ENCODE measurements around the gene NLRP5.
A peak's percentile ranks its signal among the peaks of the same experiment; 100 is the strongest.
"Not testable (repeated sequence)": the region's sequence is repeated elsewhere in the genome, so short reads cannot be mapped to it uniquely, and the experiment has no call there.

The NLRP5 gene

DNA sequence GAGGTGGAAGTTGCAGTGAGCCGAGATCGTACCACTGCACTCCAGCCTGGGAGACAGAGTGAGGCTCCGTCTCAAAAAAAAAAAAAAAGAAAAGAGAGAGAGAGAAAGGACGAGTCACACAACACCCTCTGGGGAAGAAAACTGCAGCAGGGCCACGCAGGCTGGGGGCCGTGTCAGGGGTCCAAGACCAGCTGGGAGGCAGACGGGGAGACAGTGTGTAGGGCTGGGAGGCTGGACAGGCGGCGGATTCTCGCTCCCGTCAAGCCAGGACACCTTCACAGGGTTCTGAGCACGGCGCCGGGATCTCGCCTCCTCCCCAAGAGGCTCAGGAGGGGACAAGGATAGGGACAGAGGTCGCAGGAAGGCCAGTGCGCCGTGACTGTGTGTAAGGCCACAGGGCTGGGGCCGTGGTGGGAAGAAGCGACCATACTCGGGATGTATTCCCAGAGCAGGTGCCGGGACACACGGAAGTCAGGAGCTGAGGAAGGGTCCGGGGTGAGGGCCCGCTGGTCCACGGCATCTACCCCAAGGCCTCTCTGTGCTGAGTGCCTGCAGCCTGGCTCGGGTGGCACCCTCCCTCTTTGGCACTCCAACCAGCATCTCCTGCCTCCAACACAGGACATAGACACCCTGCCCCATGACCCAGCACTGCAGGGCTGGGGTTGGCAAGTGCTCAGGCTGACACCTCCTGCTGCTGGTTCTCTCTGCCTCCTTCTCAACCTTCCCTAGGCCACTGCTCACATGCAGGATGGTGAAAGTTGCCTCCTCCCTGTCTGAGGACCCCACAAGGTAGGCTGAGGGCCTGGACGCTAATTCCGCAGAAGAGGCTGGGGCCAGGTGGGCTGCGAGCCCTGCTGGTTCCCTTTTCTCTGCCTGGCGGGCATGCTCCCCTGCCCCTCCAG lies 113.3 kb downstream of the NLRP5 start:
- no peak for DNase-seq

DNA sequence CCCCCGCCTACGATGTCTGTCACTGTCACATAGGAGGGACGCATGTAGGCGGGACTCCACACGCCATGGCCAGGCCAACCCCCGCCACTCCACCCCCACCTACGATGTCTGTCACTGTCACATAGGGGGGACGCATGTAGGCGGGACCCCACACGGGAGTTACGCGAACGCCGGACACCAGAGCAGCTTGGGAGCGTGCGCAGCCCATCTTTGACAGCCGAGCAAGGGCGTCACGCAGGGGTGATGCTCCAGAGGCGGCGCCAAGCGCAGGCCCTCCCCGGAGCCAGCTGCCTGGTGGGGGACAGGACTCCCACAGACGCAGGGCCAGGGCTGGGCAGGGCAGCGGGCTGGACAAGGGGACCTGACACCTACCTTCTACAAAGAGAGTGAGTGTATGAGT lies 114.5 kb downstream of the NLRP5 start:
- DNase-seq: no peak

DNA sequence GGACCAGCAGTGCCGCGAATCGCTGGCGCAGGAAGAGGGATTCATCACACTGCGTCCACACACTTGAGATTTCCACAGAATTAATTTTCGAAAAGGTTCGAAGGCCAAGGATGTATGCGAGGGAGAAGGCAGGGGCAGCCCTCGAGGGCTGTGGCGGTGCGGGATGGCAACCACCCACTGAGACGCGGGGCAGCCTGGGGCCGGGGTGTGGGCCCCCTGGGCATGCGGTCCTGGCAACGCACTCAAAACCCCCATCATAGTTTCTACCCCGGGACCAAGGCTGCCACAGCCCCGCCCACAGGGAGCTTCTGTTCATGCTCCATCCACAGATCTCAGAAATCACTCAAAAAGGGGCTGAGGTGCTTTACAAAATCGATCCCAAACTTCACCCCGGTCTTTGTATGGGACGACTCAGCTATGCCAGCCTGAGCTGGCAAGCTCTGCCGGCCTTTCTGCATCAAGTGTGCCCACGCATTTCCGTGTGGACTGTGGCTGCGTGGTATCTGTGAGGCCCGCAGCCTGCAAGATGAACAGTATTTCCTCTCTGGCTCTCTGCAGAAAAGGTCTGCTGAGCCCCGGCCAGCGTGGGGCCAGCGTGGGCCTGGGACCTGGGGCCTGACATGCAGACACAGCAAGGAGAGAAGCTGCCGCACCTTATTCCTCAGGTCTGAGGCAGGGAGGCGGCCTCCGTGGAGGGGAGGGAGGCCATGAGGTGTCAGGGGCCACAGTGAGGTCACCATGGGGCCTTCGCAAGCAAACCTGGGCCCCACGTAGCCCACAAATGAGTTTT lies 115.4 kb downstream of the NLRP5 start:
- no peak for DNase-seq

DNA sequence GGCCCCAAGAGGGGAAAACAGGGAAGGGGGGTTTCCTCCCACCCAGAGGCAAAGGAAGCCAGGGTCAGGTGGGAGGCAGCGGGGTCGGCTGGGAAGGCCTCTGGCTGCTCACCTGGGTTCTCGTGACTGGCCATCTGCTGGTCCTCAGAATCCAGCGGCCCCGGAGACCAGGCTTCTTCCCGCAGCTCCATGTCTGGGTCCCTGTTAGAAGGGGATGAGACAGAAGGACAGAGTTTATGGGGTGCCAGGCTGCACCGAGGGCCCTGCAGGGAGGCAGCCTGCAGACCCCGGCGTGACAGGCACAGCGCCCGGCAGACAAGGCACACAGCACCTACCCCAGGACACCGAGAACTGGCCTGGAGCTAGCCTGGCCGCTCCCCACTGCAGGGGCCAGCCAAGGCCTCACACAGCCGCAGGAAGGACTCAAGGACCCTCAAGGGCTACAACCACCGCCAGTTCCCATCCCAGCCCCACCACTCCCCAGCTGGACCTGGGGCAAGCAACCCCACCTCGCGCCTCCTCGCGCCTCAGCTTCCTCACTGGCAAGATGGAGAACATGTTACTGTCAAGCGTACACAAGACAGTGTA lies 116.5 kb downstream of the NLRP5 start:
- DNase-seq: no peak

DNA sequence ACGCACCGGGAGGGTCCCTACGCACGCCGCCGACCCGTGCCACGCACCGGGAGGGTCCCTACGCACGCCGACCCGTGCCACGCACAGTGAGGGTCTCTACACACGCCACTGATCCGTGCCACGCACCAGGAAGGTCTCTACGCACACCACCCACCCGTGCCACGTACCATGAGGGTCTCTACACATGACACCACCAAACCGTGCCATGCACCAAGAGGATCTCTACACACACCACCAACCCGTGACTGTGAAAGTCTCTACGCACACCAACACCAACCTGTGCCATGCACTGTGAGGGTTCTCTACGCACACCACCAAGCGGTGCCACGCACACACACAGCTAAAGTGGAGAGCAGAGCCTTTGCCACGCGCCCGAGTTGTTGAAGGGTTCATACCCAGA lies 117.8 kb downstream of the NLRP5 start:
- no peak for DNase-seq

DNA sequence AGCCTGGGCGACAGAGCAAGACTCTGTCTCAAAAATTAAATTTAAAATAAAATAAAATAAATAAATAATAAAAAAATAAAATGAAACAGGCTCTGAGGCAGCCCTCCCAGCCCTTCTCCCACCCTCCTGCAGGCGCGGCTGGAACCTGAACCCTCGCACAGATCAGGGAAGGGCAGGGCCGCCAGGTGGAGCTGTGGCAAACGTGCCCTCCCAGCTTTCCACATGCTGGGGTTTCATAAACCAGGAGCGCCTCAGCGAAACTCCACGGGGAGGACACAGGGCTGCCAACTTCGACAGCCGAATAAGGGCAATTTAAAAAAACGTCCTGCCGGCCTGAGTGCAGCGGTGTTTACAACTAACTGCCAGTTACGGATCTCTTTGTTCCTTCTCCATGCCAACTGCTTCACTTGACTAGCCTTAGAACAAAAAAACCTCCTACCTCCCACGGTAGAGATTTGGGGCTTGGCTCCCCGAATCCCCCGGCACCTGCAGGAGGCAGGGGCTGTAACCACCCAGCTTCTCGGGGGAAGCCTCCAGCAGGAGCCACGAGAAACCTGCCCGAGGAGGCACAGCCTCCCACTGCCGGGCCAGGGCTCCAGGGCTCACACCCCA lies 118.6 kb downstream of the NLRP5 start:
- DNase-seq: peak; percentile 31

DNA sequence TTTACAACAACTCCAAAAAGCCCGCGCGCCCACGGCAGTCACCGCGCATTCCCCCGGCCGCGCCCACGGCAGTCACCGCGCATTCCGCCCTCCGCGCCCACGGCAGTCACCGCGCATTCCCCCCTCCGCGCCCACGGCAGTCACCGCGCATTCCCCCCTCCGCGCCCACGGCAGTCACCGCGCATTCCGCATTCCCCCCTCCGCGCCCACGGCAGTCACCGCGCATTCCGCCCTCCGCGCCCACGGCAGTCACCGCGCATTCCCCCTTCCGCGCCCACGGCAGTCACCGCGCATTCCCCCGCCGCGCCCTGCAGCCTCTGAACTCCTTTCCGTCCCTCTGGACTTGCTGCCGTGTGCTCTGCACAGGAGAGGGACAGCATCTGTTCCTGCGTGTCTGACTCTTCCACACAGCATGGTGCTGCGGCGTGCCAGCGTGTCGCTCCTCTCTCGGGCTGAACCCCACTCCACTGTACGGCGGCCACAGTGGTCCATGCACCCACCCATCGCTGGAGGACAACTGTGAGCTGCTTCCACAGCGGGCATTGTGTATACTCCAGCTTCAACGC lies 119.3 kb downstream of the NLRP5 start:
- DNase-seq: not testable (repeated sequence)

DNA sequence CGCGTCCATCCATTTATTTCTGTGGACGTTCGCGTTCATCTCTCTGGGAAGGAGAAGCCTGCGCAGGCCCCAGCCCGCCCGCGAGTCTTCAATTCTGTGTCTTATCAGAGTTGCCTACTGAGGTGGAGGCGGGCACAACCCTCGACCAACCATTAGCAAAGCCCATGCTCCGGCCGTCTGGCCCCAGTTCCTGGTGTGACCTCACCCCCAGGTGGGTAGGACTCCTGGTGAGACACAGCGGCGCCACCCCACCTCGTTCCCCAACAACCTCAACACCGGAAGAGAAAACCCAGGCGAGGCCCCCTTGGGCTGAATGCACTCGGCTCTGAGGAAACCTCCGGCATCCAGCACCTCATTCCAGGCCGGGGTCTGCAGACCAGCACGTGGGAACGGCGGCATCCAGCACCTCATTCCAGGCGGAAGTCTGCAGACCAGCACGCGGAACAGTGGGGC lies 119.8 kb downstream of the NLRP5 start:
- DNase-seq: no peak

DNA sequence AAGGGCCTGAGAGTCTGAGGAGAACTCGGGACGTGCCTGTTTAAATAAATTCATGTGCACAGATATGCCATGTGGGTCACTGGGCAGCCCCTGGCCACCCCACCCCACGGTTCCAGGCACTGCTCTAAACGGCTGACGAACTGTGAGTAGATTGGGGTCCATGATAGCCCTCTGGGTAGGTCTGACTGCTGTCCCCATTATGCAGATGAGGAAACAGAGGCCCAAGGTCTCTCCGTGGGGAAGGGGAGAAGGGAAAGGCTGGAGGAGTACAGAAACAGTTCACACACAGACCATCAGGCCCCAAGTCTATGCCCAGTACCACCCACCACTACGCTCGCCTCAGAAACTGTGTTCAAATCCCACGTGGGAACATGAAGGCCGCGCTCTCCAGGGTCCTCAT lies 120.4 kb downstream of the NLRP5 start:
- DNase-seq: no peak

DNA sequence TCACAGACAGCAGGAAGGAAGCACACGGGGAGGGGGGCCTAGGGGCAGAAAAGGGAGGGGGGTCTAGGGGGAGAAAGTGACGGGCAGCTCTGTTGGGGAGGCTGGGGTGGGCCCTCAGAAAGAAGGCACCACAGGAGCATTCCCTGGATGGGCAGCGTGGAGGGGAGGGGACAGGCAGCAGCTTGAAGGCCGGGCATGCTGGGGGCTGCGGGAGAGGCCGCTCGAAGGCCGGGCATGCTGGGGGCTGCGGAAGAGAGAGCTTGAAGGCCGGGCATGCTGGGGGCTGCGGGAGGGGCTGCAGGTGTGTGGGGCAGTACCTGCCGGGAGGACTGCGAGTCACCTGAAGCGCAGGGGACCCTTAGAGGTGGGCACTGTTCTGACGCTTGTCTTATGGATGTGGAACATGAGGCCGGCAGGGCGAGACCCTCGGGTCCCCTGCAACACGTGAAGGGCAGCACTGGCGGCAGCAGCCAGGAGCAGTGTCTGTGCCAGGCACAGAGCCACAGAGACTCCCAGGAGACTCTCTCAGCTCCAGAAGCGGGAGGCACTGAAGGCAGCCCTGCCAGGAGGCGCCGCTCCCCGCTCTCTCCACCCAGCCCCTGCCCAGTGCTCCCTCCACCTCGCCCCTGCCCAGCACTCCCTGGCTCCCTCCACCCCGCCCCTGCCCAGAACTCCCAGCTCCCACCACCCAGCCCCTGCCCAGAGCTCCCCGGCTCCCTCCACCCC lies 121.2 kb downstream of the NLRP5 start:
- no peak for DNase-seq

DNA sequence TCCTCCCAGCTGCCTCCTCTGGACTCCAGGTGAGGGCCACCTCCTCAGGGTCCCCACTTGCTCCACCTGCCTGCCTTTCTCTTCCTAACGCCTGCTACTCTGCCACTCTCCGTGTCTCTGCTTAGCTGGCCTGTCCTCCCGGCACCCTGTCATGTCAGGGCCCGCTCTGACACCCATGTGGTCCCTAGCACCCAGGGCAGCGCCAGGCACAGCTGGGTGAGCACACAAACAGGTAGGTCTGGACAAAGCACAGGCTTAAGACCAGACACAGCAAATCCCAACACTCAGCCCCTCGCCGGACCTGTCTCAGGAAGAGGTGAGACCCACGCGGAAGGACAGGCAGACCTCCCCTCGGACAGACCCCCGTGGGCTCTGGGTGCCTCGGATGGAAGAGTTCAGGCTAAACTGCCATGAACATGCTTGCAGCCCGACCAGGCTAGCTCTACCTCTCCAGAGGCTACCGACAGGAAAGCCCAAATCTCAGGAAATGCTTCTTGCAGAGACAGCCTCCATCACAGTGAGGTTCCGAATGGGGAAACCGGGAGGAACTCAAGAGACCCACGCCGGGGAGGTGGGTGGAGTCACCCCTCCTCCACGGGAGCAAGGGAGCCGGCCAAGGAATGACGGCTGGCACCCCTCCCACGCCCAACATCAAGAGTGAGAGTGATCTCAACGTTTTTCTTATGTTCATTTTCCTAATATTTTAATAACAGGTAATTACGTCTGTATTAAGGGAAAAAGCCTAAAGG lies 122.0 kb downstream of the NLRP5 start:
- no peak for DNase-seq

DNA sequence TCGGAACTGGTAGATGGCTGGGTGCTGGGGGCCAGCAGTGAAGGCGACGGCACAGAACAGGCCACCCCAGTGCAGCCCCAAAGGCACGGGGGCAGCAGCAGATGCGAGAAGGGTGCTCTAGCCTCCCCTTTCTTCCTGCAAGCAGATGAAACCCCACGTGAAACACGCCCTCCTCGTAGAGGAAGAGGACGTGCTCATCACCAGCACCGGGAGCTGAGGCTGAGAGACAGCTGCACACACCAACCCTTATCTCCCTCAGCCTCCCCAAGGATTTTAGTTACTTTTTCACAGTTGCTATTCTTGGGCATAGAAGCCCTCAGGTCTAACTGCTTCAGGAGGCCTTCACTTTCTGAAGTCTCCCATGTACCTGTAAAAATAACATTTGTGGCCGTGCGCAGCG lies 122.7 kb downstream of the NLRP5 start:
- no peak for DNase-seq

DNA sequence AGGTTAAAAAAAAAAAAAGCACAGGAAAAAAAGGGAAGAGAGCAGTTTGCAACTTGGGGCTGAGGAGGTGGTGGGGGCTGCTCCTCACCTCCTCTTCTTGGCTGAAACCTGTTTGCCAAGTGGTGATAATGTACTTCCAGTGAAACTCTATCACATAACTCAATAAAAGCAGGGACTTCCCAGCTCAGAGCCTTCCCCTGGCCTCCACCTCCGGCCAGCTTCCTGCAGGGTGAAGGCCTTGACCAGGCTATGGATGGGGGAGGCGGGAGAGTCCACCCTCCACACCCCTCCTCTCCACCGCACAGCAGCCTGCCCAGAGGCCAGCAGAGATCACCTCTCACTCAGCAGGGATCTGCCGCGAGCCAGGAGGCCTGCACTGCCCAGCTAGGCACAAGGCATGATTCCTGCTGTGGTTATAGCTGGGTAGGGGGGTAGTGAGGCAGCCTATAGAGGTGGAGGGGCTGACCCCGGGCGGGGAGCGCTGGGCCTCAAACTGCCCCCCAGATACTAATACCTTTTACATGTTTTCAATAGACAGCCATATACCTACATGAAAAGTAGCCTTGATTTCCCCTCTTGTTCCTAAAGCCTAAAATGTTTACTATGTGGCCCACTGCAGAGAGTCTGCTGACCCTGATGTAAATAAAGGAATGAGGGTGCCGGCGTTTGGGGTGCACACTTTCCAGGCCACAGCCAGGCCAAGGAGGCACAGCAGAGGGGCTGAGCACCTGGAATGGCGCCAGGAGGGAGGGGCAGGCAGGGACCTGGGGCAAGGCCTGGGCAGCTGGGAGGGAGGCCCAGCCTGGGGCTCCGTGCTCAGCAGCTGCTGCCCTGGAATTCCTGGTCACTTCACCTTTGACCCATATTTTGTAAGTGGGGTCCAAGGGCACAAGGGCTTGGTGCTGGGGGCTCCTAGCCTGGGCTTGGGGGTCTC lies 124.2 kb downstream of the NLRP5 start:
- DNase-seq: no peak

Data from activated CD4-positive, alpha-beta T cell treated with anti-CD3 and anti-CD28 coated beads, Interleukin-2, amount 50 U/mL, for 16 hours (primary cell).